Vagina (tissue), 2 donors: ENCODE measurements around the gene SRD5A1. TPM values are rescaled to one million over a fixed set of nuclear protein-coding genes. Genes with fewer than 3 reads are reported as not detected.

Experiments
- DNase-seq, 2 donors: peaks; one replicate each; pipeline ENCODE4 v3.0.0-alpha.2; 2017; ENCODE audit errors: extremely low spot score in 2 of 2
- H3K27ac ChIP-seq: fragments of 200-600 bp; sonication (generic); one replicate; pipeline ENCODE4 v1.5.1; 2019
- H3K27me3 ChIP-seq: fragments of 200-600 bp; sonication (generic); one replicate; pipeline ENCODE4 v1.5.1; 2019
- H3K36me3 ChIP-seq, 2 donors: fragments of 200-600 bp; sonication (generic); one replicate each; pipeline ENCODE4 v1.5.1; 2017 to 2019
- H3K4me1 ChIP-seq: fragments of 200-600 bp; sonication (generic); one replicate; pipeline ENCODE4 v1.5.1; 2019
- H3K4me3 ChIP-seq, 2 donors: fragments of 200-600 bp; sonication (generic); 1 replicate in 1 of 2; 2 replicates in 1 of 2; pipeline ENCODE4 v1.5.1; 2016 to 2019
- H3K9me3 ChIP-seq: fragments of 200-600 bp; sonication (generic); one replicate; pipeline ENCODE4 v1.5.1; 2019
- CTCF ChIP-seq, 3 experiments: fragments of 450-650 bp in 2 of 3; fragments of 200-600 bp in 1 of 3; sonication (generic) in 1 of 3; IDR thresholded peaks; one replicate each; pipeline ENCODE4 v1.5.1; 2017 to 2019; ENCODE audit warnings: antibody characterized with exemption in 3 of 3, mild to moderate bottlenecking in 2 of 3, moderate library complexity in 2 of 3
- POLR2A ChIP-seq, 2 donors: fragments of 450-650 bp; IDR thresholded peaks; one replicate each; pipeline ENCODE4 v1.6.1; 2017; ENCODE audit warnings: antibody characterized with exemption in 2 of 2, mild to moderate bottlenecking in 2 of 2, moderate library complexity in 2 of 2
- POLR2AphosphoS5 ChIP-seq, 2 donors: sonication (generic); formaldehyde crosslinking; IDR thresholded peaks; one replicate each; pipeline ENCODE4 v1.9.0; 2017; ENCODE audit warnings: antibody characterized with exemption in 2 of 2, mild to moderate bottlenecking in 2 of 2, low read depth in 1 of 2; ENCODE audit not compliant: insufficient read depth in 1 of 2
- intact Hi-C: fragments of 100-400 bp; cut with DNase I; formaldehyde crosslinking; loops from one replicate; pipeline ENCODE4 v1.15.1; 2023
- total RNA-seq: library from RNA; depleted of rRNA; stranded (reverse); fragments of >200 nt; gene quantifications from one replicate; pipeline ENCODE4 v1.2.3, GENCODE V29; 2016

Gene SRD5A1
- total RNA-seq, 1 donor from 2014 or later: 45.4 TPM

- Histone ChIP-seq H3K4me3 (peak overlapping the region; percentile 23 to 25), H3K9me3 (no peaks in the 10 kb centered on the region), H3K27me3 (no peaks in the 10 kb centered on the region), H3K27ac (peak overlapping the region; percentile 25), H3K4me1 (peaks cover 85% of the 10 kb centered on the region), H3K36me3 (no peaks in the 10 kb centered on the region)
- intact Hi-C loops: no loop called here
- TF ChIP-seq POLR2A (IDR thresholded peaks at IDR 0.05) (no peak), POLR2AphosphoS5 (IDR thresholded peaks at IDR 0.05; ENCODE audit: insufficient read depth in 1 of 2, low read depth in 1 of 2) (no peak), CTCF (IDR thresholded peaks at IDR 0.05) (no peak)
- DNase-seq: no peak
Measured at GRCh38 chr5:6722015-6722414, 88.8 kb downstream of the SRD5A1 start.

DNA sequence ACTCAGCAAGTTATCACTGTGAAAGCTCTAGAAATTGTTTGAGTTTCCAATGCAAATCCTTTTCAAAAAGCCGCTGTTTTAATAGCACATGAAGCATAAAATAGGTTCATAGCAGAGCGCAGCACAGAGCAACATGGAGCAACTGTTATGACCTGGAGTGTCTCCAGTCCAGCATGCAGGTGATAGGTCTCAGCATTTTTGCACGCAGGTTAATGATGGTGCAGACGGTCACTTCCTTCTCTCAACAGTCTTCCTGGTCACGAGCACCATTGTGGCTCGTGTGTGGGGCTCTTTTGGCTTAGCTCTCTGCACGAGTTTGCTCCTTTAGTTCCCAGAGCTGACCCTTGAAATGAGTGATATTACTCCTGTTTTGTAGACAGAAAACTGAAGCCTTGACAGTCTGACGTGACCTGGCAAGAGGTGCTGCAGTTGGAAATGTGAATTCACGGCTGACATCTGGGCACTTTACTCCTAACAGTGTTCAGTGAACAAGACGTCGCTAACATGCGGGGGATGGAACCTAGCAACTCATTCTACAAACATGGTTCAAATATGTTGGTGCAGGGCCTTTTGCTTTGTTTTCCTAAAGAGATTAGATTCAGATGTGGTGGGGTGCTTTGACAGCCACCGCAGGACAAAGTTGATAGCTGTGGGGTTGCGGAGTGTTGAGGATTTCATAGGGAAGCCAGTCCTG is 90.0 kb downstream of the SRD5A1 start:
- H3K9me3 ChIP-seq: no peaks in the 10 kb centered on the region
- no peak overlapping the region for H3K27ac ChIP-seq
- TF ChIP-seq POLR2AphosphoS5 (IDR thresholded peaks at IDR 0.05; ENCODE audit: insufficient read depth in 1 of 2, low read depth in 1 of 2) (no peak), POLR2A (IDR thresholded peaks at IDR 0.05) (no peak), CTCF (IDR thresholded peaks at IDR 0.05) (no peak)
- intact Hi-C loops: no loop called here
- H3K36me3 ChIP-seq: no peaks in the 10 kb centered on the region
- peaks cover 84% of the 10 kb centered on the region for H3K4me1 ChIP-seq
- peak overlapping the region in 1 of 2 donors; percentile 2 for H3K4me3 ChIP-seq
- DNase-seq: no peak
- H3K27me3 ChIP-seq: no peaks in the 10 kb centered on the region

- Histone ChIP-seq H3K4me3 (no peak overlapping the region), H3K36me3 (no peaks in the 10 kb centered on the region), H3K4me1 (peaks cover 84% of the 10 kb centered on the region), H3K27me3 (no peaks in the 10 kb centered on the region), H3K27ac (no peak overlapping the region), H3K9me3 (no peaks in the 10 kb centered on the region)
- intact Hi-C loops: no loop called here
- DNase-seq: no peak
- TF ChIP-seq POLR2AphosphoS5 (IDR thresholded peaks at IDR 0.05; ENCODE audit: insufficient read depth in 1 of 2, low read depth in 1 of 2): no peak
- TF ChIP-seq POLR2A (IDR thresholded peaks at IDR 0.05): no peak
- TF ChIP-seq CTCF (IDR thresholded peaks at IDR 0.05): no peak
Measured at GRCh38 chr5:6723816-6724300, 90.6 kb downstream of the SRD5A1 start.

Other genes starting within 250 kb of the SRD5A1 start
- gene UBE2QL1, start 184.6 kb upstream of the SRD5A1 start, total RNA-seq: 2.5 TPM
- gene NSUN2, start 396 bp upstream of the SRD5A1 start, total RNA-seq: 43.2 TPM
- gene TENT4A, start 80.0 kb downstream of the SRD5A1 start, total RNA-seq: 38.1 TPM